GM12892 (cell line): ENCODE results near the gene LCN12.

Source experiments
- POLR2A ChIP-seq: IDR thresholded peaks from 2 replicates; pipeline ENCODE4 v1.6.1; 2011; ENCODE audit warnings: low read depth, low read length, control low read depth
- POLR2AphosphoS5 ChIP-seq: IDR thresholded peaks from 2 replicates; pipeline ENCODE4 v1.6.1; 2011; ENCODE audit warnings: low read depth, low read length, control low read depth

DNA sequence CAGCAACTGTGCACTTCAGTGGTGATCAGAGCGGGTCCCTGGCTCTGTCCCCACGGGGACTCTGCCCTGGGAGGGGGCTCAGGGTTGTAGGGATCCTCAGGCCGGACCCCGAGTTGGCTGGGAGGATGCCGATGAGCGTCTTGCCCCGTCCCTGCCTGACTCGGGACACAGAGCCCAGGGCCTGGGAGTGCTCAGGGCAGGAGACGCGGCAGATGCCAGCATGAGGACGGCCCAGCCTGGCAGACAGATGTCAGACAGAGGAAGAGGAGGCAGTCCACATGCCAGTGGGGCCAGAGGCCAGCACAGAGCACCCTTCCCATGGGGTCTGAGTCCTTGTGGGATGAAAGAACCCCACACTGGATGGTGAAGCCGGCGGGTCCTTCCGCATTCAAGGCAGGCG is 11.3 kb downstream of the LCN12 start:
- TF ChIP-seq POLR2A (no peak), POLR2AphosphoS5 (no peak)
